Measurements from ENCODE around the gene PATE3. TPM values are rescaled to one million over a fixed set of nuclear protein-coding genes. Genes with fewer than 3 reads are reported as not detected.

Gene PATE3
- total RNA-seq, 4 donors from 2014 or later, result not detected

DNA sequence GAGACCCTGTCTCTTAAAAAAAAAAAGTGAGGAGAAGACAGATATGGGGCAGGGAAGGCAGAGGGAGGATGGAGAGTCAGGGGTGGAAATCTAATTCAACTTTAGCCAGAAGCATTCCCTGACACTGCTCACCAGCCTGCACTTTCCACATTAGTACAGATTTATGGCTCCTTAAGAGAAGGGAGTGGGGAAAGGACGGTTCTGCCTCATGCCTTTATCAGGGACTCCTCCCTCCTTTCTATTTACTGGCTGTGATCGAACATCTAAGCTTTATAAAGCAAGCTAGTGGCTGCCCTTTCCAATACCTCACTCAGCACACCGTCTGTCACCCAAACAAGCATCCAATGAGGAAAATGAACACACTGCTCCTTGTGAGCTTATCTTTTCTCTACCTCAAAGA lies 45.1 kb downstream of the PATE3 start, which contains the start of gene PATE4:
PATE4 (plus strand) TSS at position 301 of the 400 bp plus-strand sequence; CDS start at position 345, 44 bp downstream.
- intact Hi-C loops (cut with DNase I), result no loop called here
- Histone ChIP-seq H3K4me3 (replicated peaks in 1 of 3) (no peak within 1 kb of the TSS), H3K27me3 (no peaks in the 10 kb centered on the region), H3K27ac (no peak within 1 kb of the TSS), H3K36me3 (no peaks in the 10 kb centered on the region), H3K4me1 (no peaks in the 10 kb centered on the region), H3K9me3 (no peaks in the 10 kb centered on the region)
- no peak for DNase-seq
- TF ChIP-seq POLR2A (IDR thresholded peaks at IDR 0.05), result no peak
- TF ChIP-seq, protein P1, sequence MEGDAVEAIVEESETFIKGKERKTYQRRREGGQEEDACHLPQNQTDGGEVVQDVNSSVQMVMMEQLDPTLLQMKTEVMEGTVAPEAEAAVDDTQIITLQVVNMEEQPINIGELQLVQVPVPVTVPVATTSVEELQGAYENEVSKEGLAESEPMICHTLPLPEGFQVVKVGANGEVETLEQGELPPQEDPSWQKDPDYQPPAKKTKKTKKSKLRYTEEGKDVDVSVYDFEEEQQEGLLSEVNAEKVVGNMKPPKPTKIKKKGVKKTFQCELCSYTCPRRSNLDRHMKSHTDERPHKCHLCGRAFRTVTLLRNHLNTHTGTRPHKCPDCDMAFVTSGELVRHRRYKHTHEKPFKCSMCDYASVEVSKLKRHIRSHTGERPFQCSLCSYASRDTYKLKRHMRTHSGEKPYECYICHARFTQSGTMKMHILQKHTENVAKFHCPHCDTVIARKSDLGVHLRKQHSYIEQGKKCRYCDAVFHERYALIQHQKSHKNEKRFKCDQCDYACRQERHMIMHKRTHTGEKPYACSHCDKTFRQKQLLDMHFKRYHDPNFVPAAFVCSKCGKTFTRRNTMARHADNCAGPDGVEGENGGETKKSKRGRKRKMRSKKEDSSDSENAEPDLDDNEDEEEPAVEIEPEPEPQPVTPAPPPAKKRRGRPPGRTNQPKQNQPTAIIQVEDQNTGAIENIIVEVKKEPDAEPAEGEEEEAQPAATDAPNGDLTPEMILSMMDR (IDR thresholded peaks at IDR 0.05), result no peak
- WGBS, 2 donors, result 57 to 69% methylated on average over 3 of the region's 3 CpGs

DNA sequence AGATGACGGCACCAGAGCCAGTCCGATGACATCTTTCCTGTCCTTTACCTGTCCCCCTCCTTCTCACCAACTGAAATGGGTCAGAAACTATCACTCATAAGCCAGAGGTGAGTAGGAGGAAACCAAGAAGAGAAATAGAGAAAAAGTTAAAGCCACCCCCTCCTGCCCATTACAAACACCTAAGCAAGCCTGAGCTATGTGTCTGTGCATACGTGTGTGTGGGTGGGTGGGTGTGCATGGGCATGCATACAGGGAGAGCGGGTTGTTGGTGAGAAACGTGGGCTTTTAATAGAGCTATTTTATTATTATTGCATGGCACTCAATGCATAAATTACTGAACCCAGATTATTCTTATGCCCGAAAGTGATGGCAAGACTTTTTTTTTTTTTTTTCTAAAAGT lies 47.8 kb downstream of the PATE3 start:
- TF ChIP-seq POLR2A (IDR thresholded peaks at IDR 0.05), result no peak
- TF ChIP-seq, protein P1 (IDR thresholded peaks at IDR 0.05), result no peak
- H3K9me3 ChIP-seq, result no peaks in the 10 kb centered on the region
- no peak overlapping the region for H3K4me3 ChIP-seq (replicated peaks in 1 of 3)
- WGBS, 2 donors, result 75% methylated on average over 6 of the region's 6 CpGs
- H3K4me1 ChIP-seq, result no peaks in the 10 kb centered on the region
- intact Hi-C loops (cut with DNase I), result no loop called here
- no peaks in the 10 kb centered on the region for H3K36me3 ChIP-seq
- no peak overlapping the region for H3K27ac ChIP-seq
- no peak for DNase-seq
- H3K27me3 ChIP-seq, result no peaks in the 10 kb centered on the region

Other genes with a start within 250 kb of the PATE3 start
- gene EI24, start 218.7 kb upstream of the PATE3 start, total RNA-seq, result 10 to 100 TPM; 35.7 to 75.8 (median 52.8) TPM
- gene STT3A, start 195.3 kb upstream of the PATE3 start, total RNA-seq, result 100 to 1,000 TPM; 112 to 187 (median 172) TPM
- gene CHEK1, start 163.0 kb upstream of the PATE3 start, total RNA-seq, result 1 to 10 TPM in 3 of 4 donors, under 1 TPM in 1; 0.78 to 3.4 (median 1.4) TPM
- gene ACRV1, start 107.3 kb upstream of the PATE3 start, total RNA-seq, result not detected
- gene PATE1, start 41.8 kb upstream of the PATE3 start, total RNA-seq, result not detected
- not detected for gene PATE2, start 9.3 kb upstream of the PATE3 start, total RNA-seq
- gene PATE4, start 45.2 kb downstream of the PATE3 start, total RNA-seq, result not detected
- 1 to 10 TPM; 1.6 to 6.9 (median 3.0) TPM for gene HYLS1, start 99.5 kb downstream of the PATE3 start, total RNA-seq
- gene PUS3, start 115.1 kb downstream of the PATE3 start, total RNA-seq, result 10 to 100 TPM in 3 of 4 donors, 1 to 10 TPM in 1; 9.0 to 34.7 (median 17.9) TPM
- gene DDX25, start 116.4 kb downstream of the PATE3 start, total RNA-seq, result 1 to 10 TPM; 1.6 to 3.8 (median 1.9) TPM
- gene VSIG10L2, start 157.9 kb downstream of the PATE3 start, total RNA-seq, result not detected

Data from thyroid gland (tissue), 4 donors.